ENCODE data around the gene ASCC1. TPM values are rescaled to one million over a fixed set of nuclear protein-coding genes. Genes with fewer than 3 reads are reported as not detected.

ASCC1 gene
- total RNA-seq, 3 donors from 2014 or later (not counting 1 experiment from before 2014, with no cell fraction given) = 26.0 to 35.2 (median 29.3) TPM

DNA sequence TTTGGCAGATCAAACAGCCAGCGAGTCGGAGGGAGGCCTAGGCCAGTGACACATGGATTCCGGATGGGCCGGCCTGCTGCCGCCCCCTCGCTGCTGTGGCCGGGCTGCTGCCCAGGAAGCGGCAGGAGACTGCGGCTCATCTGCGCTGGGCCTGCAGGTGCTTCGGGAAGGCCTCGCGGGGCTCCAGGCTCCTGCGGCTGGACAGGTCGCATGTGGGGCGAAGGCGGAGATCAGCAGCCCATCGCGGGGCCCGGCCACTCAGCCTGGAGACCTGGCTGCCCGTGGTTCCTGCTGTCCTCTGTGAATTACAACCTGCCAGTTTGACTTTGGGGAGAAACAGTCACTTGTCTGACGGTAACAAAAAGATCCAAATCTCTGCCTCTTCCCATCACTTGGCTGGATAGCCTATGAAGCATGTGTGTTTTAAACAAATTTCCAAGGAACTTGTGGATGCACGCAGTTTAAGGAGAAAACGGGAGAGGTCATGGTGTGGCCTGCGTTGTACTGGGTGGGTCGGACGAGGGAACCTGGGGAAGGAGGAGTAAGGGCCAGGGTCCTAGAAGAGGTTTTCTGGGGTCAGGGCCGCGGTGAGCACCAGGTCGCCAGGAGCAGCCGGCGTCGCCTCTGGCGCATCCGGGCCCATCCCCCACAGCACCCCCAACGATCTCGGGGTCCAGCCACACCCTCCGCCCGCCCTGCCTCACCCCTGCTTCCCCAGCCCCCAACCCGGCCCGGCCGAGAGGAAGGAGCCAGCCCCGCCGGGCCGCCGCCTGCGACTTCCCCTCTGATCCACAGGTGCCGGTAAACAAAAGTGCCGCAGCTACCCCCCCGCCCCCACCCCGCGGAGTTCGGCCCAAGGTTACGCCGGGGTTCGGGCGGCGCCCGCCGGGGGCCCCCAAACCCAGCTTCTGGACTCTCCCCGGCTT, 129.3 kb downstream of the ASCC1 start:
- Mint-ChIP-seq H3K36me3 (no peaks in the 10 kb centered on the region), H3K27me3 (ENCODE audit: low read depth in 2 of 2) (peaks cover 0 to 3% of the 10 kb centered on the region in 2 donors), H3K4me1 (peaks cover 59 to 65% of the 10 kb centered on the region in 2 donors), H3K27ac (peak overlapping the region; percentile 94 to 96), H3K9me3 (no peaks in the 10 kb centered on the region), H3K4me3 (peak overlapping the region; percentile 91)
- DNase-seq (peak; percentile 45 to 73), ATAC-seq (peak; percentile 19 to 51 (median 24))
- no peaks in the 10 kb centered on the region for H3K27me3 ChIP-seq (ENCODE audit: control insufficient read depth, insufficient read depth, low read length)
- WGBS (ENCODE audit: insufficient coverage) = 33% methylated on average over 61 of the region's 61 CpGs
- H3K27ac ChIP-seq (ENCODE audit: low read length) = peak overlapping the region; percentile 85
- intact Hi-C loops (cut with micrococcal nuclease) = loop anchor here (5.0 kb wide), 2 partner anchors 39 to 131 kb away; partner anchors contain the start of genes ANAPC16 and ASCC1
- peaks cover 3% of the 10 kb centered on the region for H3K36me3 ChIP-seq (ENCODE audit: control insufficient read depth, insufficient read depth, low read length)
- H3K9me3 ChIP-seq (ENCODE audit: control insufficient read depth, insufficient read depth, low read length) = no peaks in the 10 kb centered on the region
- peaks cover 69% of the 10 kb centered on the region for H3K4me1 ChIP-seq (ENCODE audit: control insufficient read depth, insufficient read depth, low read length)
- H3K4me3 ChIP-seq (ENCODE audit: low read length) = peak overlapping the region; percentile 80
- TF ChIP-seq, protein P1, sequence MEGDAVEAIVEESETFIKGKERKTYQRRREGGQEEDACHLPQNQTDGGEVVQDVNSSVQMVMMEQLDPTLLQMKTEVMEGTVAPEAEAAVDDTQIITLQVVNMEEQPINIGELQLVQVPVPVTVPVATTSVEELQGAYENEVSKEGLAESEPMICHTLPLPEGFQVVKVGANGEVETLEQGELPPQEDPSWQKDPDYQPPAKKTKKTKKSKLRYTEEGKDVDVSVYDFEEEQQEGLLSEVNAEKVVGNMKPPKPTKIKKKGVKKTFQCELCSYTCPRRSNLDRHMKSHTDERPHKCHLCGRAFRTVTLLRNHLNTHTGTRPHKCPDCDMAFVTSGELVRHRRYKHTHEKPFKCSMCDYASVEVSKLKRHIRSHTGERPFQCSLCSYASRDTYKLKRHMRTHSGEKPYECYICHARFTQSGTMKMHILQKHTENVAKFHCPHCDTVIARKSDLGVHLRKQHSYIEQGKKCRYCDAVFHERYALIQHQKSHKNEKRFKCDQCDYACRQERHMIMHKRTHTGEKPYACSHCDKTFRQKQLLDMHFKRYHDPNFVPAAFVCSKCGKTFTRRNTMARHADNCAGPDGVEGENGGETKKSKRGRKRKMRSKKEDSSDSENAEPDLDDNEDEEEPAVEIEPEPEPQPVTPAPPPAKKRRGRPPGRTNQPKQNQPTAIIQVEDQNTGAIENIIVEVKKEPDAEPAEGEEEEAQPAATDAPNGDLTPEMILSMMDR (IDR thresholded peaks at IDR 0.05) = no peak

DNA sequence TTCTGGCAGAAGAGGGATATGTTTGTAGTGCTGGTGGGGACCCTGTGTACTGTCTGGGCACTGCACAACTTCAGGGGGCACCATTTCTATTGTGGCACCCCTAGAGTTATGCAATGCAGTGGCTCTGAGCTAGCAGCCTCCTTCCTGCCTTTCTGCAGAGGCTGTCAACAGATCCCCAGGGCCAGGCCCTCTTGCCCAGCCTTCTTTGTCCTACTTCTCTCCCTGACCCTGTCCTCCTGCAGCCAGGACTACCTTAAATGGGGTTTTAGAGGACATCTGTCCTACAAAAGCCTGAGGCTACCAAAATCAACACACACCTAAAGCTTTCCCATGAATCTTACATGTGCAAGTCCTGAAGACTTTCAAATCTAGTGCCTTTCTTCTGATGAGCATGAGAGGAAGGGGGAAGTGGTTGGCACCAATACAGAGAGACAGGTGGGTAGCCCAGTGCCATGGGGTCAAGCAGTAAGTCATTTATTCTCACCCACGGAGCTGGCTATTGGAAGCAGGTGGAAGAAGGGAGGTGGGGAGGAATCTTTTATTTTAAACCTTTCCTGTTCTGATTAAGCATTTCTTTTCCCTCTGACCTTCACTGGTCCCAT, 130.1 kb downstream of the ASCC1 start:
- intact Hi-C loops (cut with micrococcal nuclease) = loop anchor here (2.0 to 5.0 kb wide), 3 partner anchors 39 to 249 kb away; partner anchors contain the start of genes ANAPC16 and ASCC1
- Mint-ChIP-seq H3K27ac (peak overlapping the region; percentile 94 to 96), H3K36me3 (no peaks in the 10 kb centered on the region), H3K4me1 (peaks cover 66 to 72% of the 10 kb centered on the region in 2 donors), H3K9me3 (no peaks in the 10 kb centered on the region), H3K27me3 (ENCODE audit: low read depth in 2 of 2) (peaks cover 0 to 3% of the 10 kb centered on the region in 2 donors), H3K4me3 (peak overlapping the region; percentile 91)
- no CpG with 5 or more reads among the region's 1 CpG for WGBS (ENCODE audit: insufficient coverage)
- TF ChIP-seq, protein P1 (IDR thresholded peaks at IDR 0.05) = no peak
- Histone ChIP-seq H3K4me3 (ENCODE audit: low read length) (peak overlapping the region; percentile 80), H3K36me3 (ENCODE audit: control insufficient read depth, insufficient read depth, low read length) (peaks cover 3% of the 10 kb centered on the region), H3K27me3 (ENCODE audit: control insufficient read depth, insufficient read depth, low read length) (no peaks in the 10 kb centered on the region), H3K27ac (ENCODE audit: low read length) (peak overlapping the region; percentile 85), H3K9me3 (ENCODE audit: control insufficient read depth, insufficient read depth, low read length) (no peaks in the 10 kb centered on the region), H3K4me1 (ENCODE audit: control insufficient read depth, insufficient read depth, low read length) (peaks cover 77% of the 10 kb centered on the region)
- peak in 1 of 2 donors; percentile 36 for DNase-seq
- no peak for ATAC-seq

DNA sequence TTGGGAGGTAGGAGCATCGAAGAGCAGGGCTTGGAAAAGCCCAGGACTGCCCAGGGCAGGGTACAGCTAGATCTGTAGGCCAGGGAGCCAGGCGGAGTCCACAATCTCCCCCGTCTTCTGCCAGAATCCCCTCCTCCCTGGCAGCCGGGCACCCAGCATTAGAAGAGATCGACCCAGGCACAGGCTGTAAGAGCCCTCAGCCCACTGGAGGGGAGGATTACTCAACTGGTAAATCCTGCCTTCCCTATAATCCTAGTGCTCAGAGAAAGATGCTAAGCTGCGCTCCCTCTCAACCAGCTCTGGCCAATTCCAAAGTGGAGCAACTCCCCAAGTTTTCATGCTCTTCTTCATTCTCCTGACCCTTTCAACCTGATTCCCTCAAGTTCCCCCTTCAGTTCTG, 130.9 kb downstream of the ASCC1 start:
- H3K27me3 Mint-ChIP-seq (ENCODE audit: low read depth in 2 of 2) = peaks cover 0 to 3% of the 10 kb centered on the region in 2 donors
- H3K4me3 ChIP-seq (ENCODE audit: low read length) = no peak overlapping the region
- intact Hi-C loops (cut with micrococcal nuclease) = loop anchor here (2.0 to 5.0 kb wide), 3 partner anchors 38 to 250 kb away; partner anchors contain the start of genes ANAPC16 and ASCC1
- no peaks in the 10 kb centered on the region for H3K36me3 Mint-ChIP-seq
- peak overlapping the region; percentile 12 for H3K27ac ChIP-seq (ENCODE audit: low read length)
- ATAC-seq (no peak), DNase-seq (peak in 1 of 2 donors; percentile 12)
- H3K4me1 Mint-ChIP-seq = peaks cover 68 to 78% of the 10 kb centered on the region in 2 donors
- WGBS (ENCODE audit: insufficient coverage) = 96% methylated on average over 6 of the region's 6 CpGs
- peak overlapping the region; percentile 94 to 96 for H3K27ac Mint-ChIP-seq
- peak overlapping the region; percentile 81 for H3K4me3 Mint-ChIP-seq
- H3K9me3 Mint-ChIP-seq = no peaks in the 10 kb centered on the region
- H3K9me3 ChIP-seq (ENCODE audit: control insufficient read depth, insufficient read depth, low read length) = no peaks in the 10 kb centered on the region
- H3K27me3 ChIP-seq (ENCODE audit: control insufficient read depth, insufficient read depth, low read length) = no peaks in the 10 kb centered on the region
- TF ChIP-seq, protein P1 (IDR thresholded peaks at IDR 0.05) = no peak
- peaks cover 85% of the 10 kb centered on the region for H3K4me1 ChIP-seq (ENCODE audit: control insufficient read depth, insufficient read depth, low read length)
- peaks cover 3% of the 10 kb centered on the region for H3K36me3 ChIP-seq (ENCODE audit: control insufficient read depth, insufficient read depth, low read length)

Measured in natural killer cell (primary cell).